HEK293T (cell line): ENCODE data around the gene UBE2E2.

Experiments
- ARNT ChIP-seq: fragments of 450-650 bp; IDR thresholded peaks from 2 replicates; pipeline ENCODE4 v1.6.1; 2017; ENCODE audit warnings: mild to moderate bottlenecking
- BHLHE40 ChIP-seq: fragments of 450-650 bp; IDR thresholded peaks from 2 replicates; pipeline ENCODE4 v1.6.1; 2016; ENCODE audit warnings: mild to moderate bottlenecking, moderate library complexity, borderline replicate concordance
- ELF4 ChIP-seq: fragments of 450-650 bp; IDR thresholded peaks from 2 replicates; pipeline ENCODE4 v1.6.1; 2017; ENCODE audit warnings: antibody characterized with exemption
- FOXA1 ChIP-seq: fragments of 450-650 bp; IDR thresholded peaks from 2 replicates; pipeline ENCODE4 v1.6.1; 2016; ENCODE audit warnings: mild to moderate bottlenecking
- FOXM1 ChIP-seq: fragments of 450-650 bp; IDR thresholded peaks from 2 replicates; pipeline ENCODE4 v1.6.1; 2017; ENCODE audit warnings: mild to moderate bottlenecking, borderline replicate concordance
- HDGF ChIP-seq: fragments of 450-650 bp; IDR thresholded peaks from 2 replicates; pipeline ENCODE4 v1.6.1; 2017; ENCODE audit warnings: antibody characterized with exemption, borderline replicate concordance
- L3MBTL2 ChIP-seq: fragments of 450-650 bp; conservative IDR thresholded peaks from 2 replicates; pipeline ENCODE4 v1.6.1; 2016; ENCODE audit warnings: mild to moderate bottlenecking
- LEF1 ChIP-seq: fragments of 450-650 bp; IDR thresholded peaks from 2 replicates; pipeline ENCODE4 v1.6.1; 2017; ENCODE audit warnings: mild to moderate bottlenecking, borderline replicate concordance
- NFRKB ChIP-seq: fragments of 450-650 bp; IDR thresholded peaks from 2 replicates; pipeline ENCODE4 v1.6.1; 2016; ENCODE audit warnings: mild to moderate bottlenecking, moderate library complexity
- SP1 ChIP-seq: fragments of 450-650 bp; IDR thresholded peaks from 2 replicates; pipeline ENCODE4 v1.6.1; 2017
- SUZ12 ChIP-seq: fragments of 450-650 bp; IDR thresholded peaks from 2 replicates; pipeline ENCODE4 v1.6.1; 2016; ENCODE audit warnings: mild to moderate bottlenecking
- TARDBP ChIP-seq: fragments of 450-650 bp; IDR thresholded peaks from 2 replicates; pipeline ENCODE4 v1.6.1; 2016
- ZNF384 ChIP-seq: fragments of 450-650 bp; IDR thresholded peaks from 2 replicates; pipeline ENCODE4 v1.6.1; 2016
- TF ChIP-seq, protein P1 (sequence below): fragments of 450-650 bp; IDR thresholded peaks from 2 replicates; pipeline ENCODE4 v1.6.1; 2016

DNA sequence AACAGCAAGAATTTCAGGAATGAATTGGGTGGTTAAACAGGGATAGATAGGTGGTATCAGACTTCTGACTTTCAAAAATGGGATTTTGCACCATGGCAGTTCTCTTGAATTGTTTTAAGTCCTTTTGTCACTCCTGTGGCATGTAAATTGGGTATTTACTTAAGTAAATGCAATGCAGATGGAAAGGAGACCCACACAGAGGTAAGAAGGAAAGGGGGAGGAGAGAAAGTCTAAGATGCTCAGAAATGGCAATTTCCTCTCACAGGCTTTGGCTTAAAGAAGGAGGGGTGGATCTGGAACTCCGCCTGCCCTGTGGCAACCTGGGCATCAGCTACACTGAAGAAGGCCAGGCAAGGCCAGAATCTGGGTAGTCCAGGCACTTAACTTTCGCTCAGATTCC is 405.5 kb downstream of the UBE2E2 start:
- no peak for TF ChIP-seq ELF4
- no peak for TF ChIP-seq NFRKB
- TF ChIP-seq, protein P1, sequence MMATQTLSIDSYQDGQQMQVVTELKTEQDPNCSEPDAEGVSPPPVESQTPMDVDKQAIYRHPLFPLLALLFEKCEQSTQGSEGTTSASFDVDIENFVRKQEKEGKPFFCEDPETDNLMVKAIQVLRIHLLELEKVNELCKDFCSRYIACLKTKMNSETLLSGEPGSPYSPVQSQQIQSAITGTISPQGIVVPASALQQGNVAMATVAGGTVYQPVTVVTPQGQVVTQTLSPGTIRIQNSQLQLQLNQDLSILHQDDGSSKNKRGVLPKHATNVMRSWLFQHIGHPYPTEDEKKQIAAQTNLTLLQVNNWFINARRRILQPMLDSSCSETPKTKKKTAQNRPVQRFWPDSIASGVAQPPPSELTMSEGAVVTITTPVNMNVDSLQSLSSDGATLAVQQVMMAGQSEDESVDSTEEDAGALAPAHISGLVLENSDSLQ = no peak
- no peak for TF ChIP-seq HDGF
- no peak for TF ChIP-seq FOXM1
- no peak for TF ChIP-seq LEF1
- no peak for TF ChIP-seq SUZ12
- no peak for TF ChIP-seq BHLHE40
- no peak for TF ChIP-seq SP1
- no peak for TF ChIP-seq L3MBTL2
- no peak for TF ChIP-seq ZNF384
- TF ChIP-seq FOXA1 = no peak
- TF ChIP-seq ARNT = no peak
- no peak for TF ChIP-seq TARDBP
